T-helper 2 cell treated with Interferon-gamma antibody and Interleukin-4, amounts not matched to agents 100 ng/mL and 5 ng/mL, for 36 hours (primary cell): ENCODE results near the gene ARHGEF9. TPM values are rescaled to one million over a fixed set of nuclear protein-coding genes. Genes with fewer than 3 reads are reported as not detected.

Experiments
- intact Hi-C: fragments of 100-400 bp; cut with micrococcal nuclease; formaldehyde crosslinking; loops from one replicate; pipeline ENCODE4 v1.15.1; 2023
- total RNA-seq: library from RNA; stranded (reverse); gene quantifications from 2 replicates; pipeline ENCODE4 v1.2.3, GENCODE V29; 2022

ARHGEF9 gene
- total RNA-seq, 1 donor from 2014 or later: 18.8 TPM

- intact Hi-C loops: no loop called here
These were observed 37.7 kb downstream of the ARHGEF9 start for GRCh38 chrX:63747331-63747730.

- intact Hi-C loops: loop anchor here (1.0 kb wide), 1 partner anchor 8 kb away; a partner anchor contains a TSS
These were observed 38.3 kb downstream of the ARHGEF9 start for GRCh38 chrX:63746715-63747114.

- intact Hi-C loops: loop anchor here (1.0 kb wide), 1 partner anchor 8 kb away; a partner anchor contains a TSS
These were observed 38.7 kb downstream of the ARHGEF9 start for GRCh38 chrX:63746278-63746677.

GRCh38 chrX:63744850-63745394, 40.1 kb downstream of the ARHGEF9 start:
- intact Hi-C loops: no loop called here

GRCh38 chrX:63743596-63743995, 41.4 kb downstream of the ARHGEF9 start:
- intact Hi-C loops: no loop called here

- intact Hi-C loops: no loop called here
These were observed 44.6 kb downstream of the ARHGEF9 start for GRCh38 chrX:63740382-63740781.

GRCh38 chrX:63739885-63740284, 45.1 kb downstream of the ARHGEF9 start:
- intact Hi-C loops: no loop called here

GRCh38 chrX:63738696-63739095, 46.3 kb downstream of the ARHGEF9 start:
- intact Hi-C loops: no loop called here

GRCh38 chrX:63737131-63737921, 47.7 kb downstream of the ARHGEF9 start:
- intact Hi-C loops: no loop called here

- intact Hi-C loops: no loop called here
These were observed 49.1 kb downstream of the ARHGEF9 start for GRCh38 chrX:63735882-63736281.

GRCh38 chrX:63720293-63720692, 64.7 kb downstream of the ARHGEF9 start:
- intact Hi-C loops: no loop called here

- intact Hi-C loops: loop anchor here (5.0 kb wide), 1 partner anchor 33 kb away; a partner anchor contains a TSS
These were observed 65.4 kb downstream of the ARHGEF9 start for GRCh38 chrX:63719633-63720032.

- intact Hi-C loops: loop anchor here (5.0 kb wide), 1 partner anchor 34 kb away; a partner anchor contains a TSS
These were observed 66.9 kb downstream of the ARHGEF9 start for GRCh38 chrX:63718010-63718694.

- intact Hi-C loops: no loop called here
These were observed 71.5 kb downstream of the ARHGEF9 start for GRCh38 chrX:63713526-63713925.

- intact Hi-C loops: no loop called here
These were observed 76.2 kb downstream of the ARHGEF9 start for GRCh38 chrX:63708801-63709200.

GRCh38 chrX:63702556-63702955, 82.5 kb downstream of the ARHGEF9 start:
- intact Hi-C loops: no loop called here

GRCh38 chrX:63686878-63687714, 97.9 kb downstream of the ARHGEF9 start:
- intact Hi-C loops: no loop called here

GRCh38 chrX:63680423-63680822, 104.6 kb downstream of the ARHGEF9 start:
- intact Hi-C loops: no loop called here

- intact Hi-C loops: no loop called here
These were observed 105.6 kb downstream of the ARHGEF9 start for GRCh38 chrX:63679432-63679831.

GRCh38 chrX:63675716-63676115, 109.3 kb downstream of the ARHGEF9 start:
- intact Hi-C loops: no loop called here

- intact Hi-C loops: no loop called here
These were observed 111.1 kb downstream of the ARHGEF9 start for GRCh38 chrX:63673896-63674295.
